WTC11 (cell line): ENCODE measurements around the gene COPS3. TPM values are rescaled to one million over a fixed set of nuclear protein-coding genes. Genes with fewer than 3 reads are reported as not detected.

Experiments
- ATAC-seq: fragments of 200-7000 bp; cut with Tn5 transposase; 2 replicates; pipeline ENCODE4 v1.10.0; 2021; ENCODE audit warnings: mild to moderate bottlenecking, moderate library complexity
- CTCF ChIA-PET: fragments of 300-600 bp; sonication (Branson Sonifier 250); formaldehyde crosslinking; loops from one replicate; lab custom pipeline; 2021; ENCODE audit warnings: antibody characterized with exemption; lab: Charles Lee
- POLR2A ChIA-PET: fragments of 350-600 bp; sonication (Branson Sonifier 250); formaldehyde crosslinking; loops from one replicate; lab custom pipeline; 2021; ENCODE audit warnings: antibody characterized with exemption; lab: Charles Lee
- DNase-seq: peaks from one replicate; pipeline ENCODE4 v3.0.0; 2021; ENCODE audit warnings: low spot score
- H3K27ac Mint-ChIP-seq: 2 replicates; pipeline ENCODE4 v1.8.0; 2021; ENCODE audit warnings: mixed read lengths
- H3K27me3 Mint-ChIP-seq: 2 replicates; pipeline ENCODE4 v1.8.0; 2021; ENCODE audit warnings: low read depth, mild to moderate bottlenecking, moderate library complexity, mixed read lengths
- H3K36me3 Mint-ChIP-seq: 2 replicates; pipeline ENCODE4 v1.8.0; 2021; ENCODE audit warnings: mixed read lengths
- H3K4me1 Mint-ChIP-seq: 2 replicates; pipeline ENCODE4 v1.8.0; 2022; ENCODE audit warnings: mixed read lengths
- H3K4me3 Mint-ChIP-seq: 2 replicates; pipeline ENCODE4 v1.8.0; 2021; ENCODE audit warnings: mild to moderate bottlenecking, moderate library complexity, mixed read lengths
- H3K9me3 Mint-ChIP-seq: 2 replicates; pipeline ENCODE4 v1.8.0; 2021; ENCODE audit warnings: mixed read lengths
- CREB1 ChIP-seq: sonication (generic); formaldehyde crosslinking; IDR thresholded peaks from 2 replicates; pipeline ENCODE4 v1.8.0; 2023; ENCODE audit warnings: mild to moderate bottlenecking, missing genetic modification reagents
- ESRRA ChIP-seq: sonication (generic); formaldehyde crosslinking; IDR thresholded peaks from 2 replicates; pipeline ENCODE4 v1.8.1; 2022; ENCODE audit warnings: mild to moderate bottlenecking, missing genetic modification reagents, borderline replicate concordance
- FOXP1 ChIP-seq: sonication (generic); formaldehyde crosslinking; IDR thresholded peaks from 2 replicates; pipeline ENCODE4 v1.8.0; 2022; ENCODE audit warnings: missing genetic modification reagents, mild to moderate bottlenecking, moderate library complexity, borderline replicate concordance
- GABPB1 ChIP-seq: sonication (generic); formaldehyde crosslinking; IDR thresholded peaks from 2 replicates; pipeline ENCODE4 v1.8.1; 2023; ENCODE audit warnings: mild to moderate bottlenecking, missing genetic modification reagents
- NFATC4 ChIP-seq: fragments of 250-450 bp; sonication (Bioruptor Pico); IDR thresholded peaks from 2 replicates; pipeline ENCODE4 v1.9.0; 2021; ENCODE audit warnings: mild to moderate bottlenecking
- TEAD1 ChIP-seq: sonication (generic); formaldehyde crosslinking; IDR thresholded peaks from 2 replicates; pipeline ENCODE4 v1.8.0; 2022; ENCODE audit warnings: mild to moderate bottlenecking, missing genetic modification reagents
- TP53 ChIP-seq: sonication (generic); formaldehyde crosslinking; IDR thresholded peaks from 2 replicates; pipeline ENCODE4 v1.8.1; 2023; ENCODE audit warnings: mild to moderate bottlenecking, missing genetic modification reagents
- ZNF232 ChIP-seq: sonication (generic); formaldehyde crosslinking; IDR thresholded peaks from 2 replicates; pipeline ENCODE4 v1.8.0; 2022; ENCODE audit warnings: mild to moderate bottlenecking, missing genetic modification reagents
- ZNF423 ChIP-seq: fragments of 250-450 bp; sonication (Bioruptor Pico); IDR thresholded peaks from 2 replicates; pipeline ENCODE4 v2.1.2; 2022; ENCODE audit warnings: mild to moderate bottlenecking, moderate library complexity
- total RNA-seq: library from RNA; stranded (reverse); gene quantifications from 3 replicates; pipeline ENCODE4 v1.2.3, GENCODE V29; 2021
- TF ChIP-seq, protein P1 (sequence below): sonication (generic); formaldehyde crosslinking; IDR thresholded peaks from 2 replicates; pipeline ENCODE4 v1.8.1; 2023; ENCODE audit warnings: mild to moderate bottlenecking, moderate library complexity, missing genetic modification reagents
- TF ChIP-seq, protein P2 (sequence below): sonication (generic); formaldehyde crosslinking; IDR thresholded peaks from 2 replicates; pipeline ENCODE4 v1.8.0; 2023; ENCODE audit warnings: missing genetic modification reagents, mild to moderate bottlenecking, borderline replicate concordance
- TF ChIP-seq, protein P3 (sequence below): sonication (generic); formaldehyde crosslinking; IDR thresholded peaks from 2 replicates; pipeline ENCODE4 v1.8.0; 2022; ENCODE audit warnings: missing genetic modification reagents
- TF ChIP-seq, protein P4 (sequence below): sonication (generic); formaldehyde crosslinking; IDR thresholded peaks from 2 replicates; pipeline ENCODE4 v1.8.1; 2022; ENCODE audit warnings: mild to moderate bottlenecking, missing genetic modification reagents, moderate library complexity, borderline replicate concordance
- TF ChIP-seq, protein P5 (sequence below): sonication (generic); formaldehyde crosslinking; IDR thresholded peaks from 2 replicates; pipeline ENCODE4 v1.8.1; 2023; ENCODE audit warnings: mild to moderate bottlenecking, missing genetic modification reagents, moderate library complexity
- TF ChIP-seq, protein P6 (sequence below): sonication (generic); formaldehyde crosslinking; conservative IDR thresholded peaks from 2 replicates; pipeline ENCODE4 v1.8.1; 2023; ENCODE audit warnings: mild to moderate bottlenecking, low read depth, missing genetic modification reagents, moderate library complexity
- TF ChIP-seq, protein P7 (sequence below): sonication (generic); formaldehyde crosslinking; IDR thresholded peaks from 2 replicates; pipeline ENCODE4 v1.8.0; 2022; ENCODE audit warnings: mild to moderate bottlenecking, missing genetic modification reagents

Gene COPS3
- total RNA-seq, 1 experiment from 2014 or later: 78.3 TPM

DNA sequence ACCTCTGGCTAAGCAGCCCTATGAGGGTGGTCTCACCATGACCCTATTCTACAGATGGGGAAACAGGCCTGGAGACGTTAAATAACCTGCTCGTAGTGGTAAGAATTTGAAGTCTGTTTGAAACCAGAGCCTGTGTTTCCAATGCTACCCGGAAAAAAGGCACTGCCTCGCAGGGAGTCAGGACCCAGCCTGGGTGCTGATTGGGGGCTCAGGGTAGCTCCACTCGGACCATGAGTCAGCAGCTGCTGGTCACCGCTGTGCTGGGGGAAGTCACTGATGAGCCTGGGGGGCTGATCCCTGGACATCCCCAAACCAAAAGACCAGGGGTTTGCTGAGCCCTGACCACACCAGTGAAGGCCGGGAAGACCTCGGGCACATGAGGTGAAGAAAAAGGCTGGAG lies 65.5 kb downstream of the COPS3 start (continued):
- no peak for TF ChIP-seq TP53 (CRISPR knock-in tag)
- no peak for TF ChIP-seq NFATC4
- TF ChIP-seq GABPB1 (CRISPR knock-in tag): no peak
- TF ChIP-seq TEAD1: no peak
- TF ChIP-seq, protein P1, sequence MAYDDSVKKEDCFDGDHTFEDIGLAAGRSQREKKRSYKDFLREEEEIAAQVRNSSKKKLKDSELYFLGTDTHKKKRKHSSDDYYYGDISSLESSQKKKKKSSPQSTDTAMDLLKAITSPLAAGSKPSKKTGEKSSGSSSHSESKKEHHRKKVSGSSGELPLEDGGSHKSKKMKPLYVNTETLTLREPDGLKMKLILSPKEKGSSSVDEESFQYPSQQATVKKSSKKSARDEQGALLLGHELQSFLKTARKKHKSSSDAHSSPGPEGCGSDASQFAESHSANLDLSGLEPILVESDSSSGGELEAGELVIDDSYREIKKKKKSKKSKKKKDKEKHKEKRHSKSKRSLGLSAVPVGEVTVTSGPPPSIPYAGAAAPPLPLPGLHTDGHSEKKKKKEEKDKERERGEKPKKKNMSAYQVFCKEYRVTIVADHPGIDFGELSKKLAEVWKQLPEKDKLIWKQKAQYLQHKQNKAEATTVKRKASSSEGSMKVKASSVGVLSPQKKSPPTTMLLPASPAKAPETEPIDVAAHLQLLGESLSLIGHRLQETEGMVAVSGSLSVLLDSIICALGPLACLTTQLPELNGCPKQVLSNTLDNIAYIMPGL (CRISPR knock-in tag): no peak
- no peak for TF ChIP-seq CREB1 (CRISPR knock-in tag)
- TF ChIP-seq, all 79 proteins: peak for 0

DNA sequence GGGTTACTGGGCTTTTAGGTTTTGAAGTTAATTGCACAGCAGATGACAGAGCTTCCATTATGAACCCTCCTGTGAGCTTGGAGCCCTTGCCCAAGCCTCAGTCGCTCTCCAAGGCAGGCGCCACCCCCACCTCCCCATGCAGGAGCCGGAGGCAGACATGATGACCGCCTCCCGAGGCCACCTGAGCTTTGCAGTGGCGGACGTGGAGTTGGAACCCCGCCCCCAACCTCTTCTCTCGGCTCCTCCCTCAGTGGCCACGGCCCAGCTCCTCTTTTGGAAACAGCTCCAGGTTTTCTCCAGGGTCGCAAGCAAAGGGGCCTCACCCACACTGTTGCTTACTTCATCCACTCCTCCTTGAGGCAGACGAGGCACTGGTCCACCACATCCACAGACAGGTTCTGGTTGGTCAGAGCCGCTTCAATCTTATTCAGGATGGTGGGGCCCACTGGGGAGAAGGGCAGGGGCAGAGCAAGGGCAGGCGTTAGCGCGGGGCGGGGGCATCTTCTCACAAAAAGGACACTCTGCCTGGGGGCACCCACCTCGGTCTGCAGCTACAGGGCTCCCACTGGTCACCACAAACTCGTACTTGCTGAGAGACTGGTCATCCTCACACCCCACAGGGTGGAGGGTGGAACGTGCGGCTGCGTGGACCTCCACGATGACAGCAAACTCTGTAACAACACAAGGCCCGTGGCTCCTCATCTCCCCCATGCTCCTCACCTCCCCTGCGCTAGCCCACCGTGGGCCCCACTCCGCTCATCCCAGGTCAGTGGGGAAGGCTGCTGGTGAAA lies 66.2 kb downstream of the COPS3 start:
- no peak for TF ChIP-seq ESRRA (CRISPR knock-in tag)
- TF ChIP-seq ZNF423 (CRISPR knock-in tag): no peak
- no peak for TF ChIP-seq ZNF232
- TF ChIP-seq, protein P2, sequence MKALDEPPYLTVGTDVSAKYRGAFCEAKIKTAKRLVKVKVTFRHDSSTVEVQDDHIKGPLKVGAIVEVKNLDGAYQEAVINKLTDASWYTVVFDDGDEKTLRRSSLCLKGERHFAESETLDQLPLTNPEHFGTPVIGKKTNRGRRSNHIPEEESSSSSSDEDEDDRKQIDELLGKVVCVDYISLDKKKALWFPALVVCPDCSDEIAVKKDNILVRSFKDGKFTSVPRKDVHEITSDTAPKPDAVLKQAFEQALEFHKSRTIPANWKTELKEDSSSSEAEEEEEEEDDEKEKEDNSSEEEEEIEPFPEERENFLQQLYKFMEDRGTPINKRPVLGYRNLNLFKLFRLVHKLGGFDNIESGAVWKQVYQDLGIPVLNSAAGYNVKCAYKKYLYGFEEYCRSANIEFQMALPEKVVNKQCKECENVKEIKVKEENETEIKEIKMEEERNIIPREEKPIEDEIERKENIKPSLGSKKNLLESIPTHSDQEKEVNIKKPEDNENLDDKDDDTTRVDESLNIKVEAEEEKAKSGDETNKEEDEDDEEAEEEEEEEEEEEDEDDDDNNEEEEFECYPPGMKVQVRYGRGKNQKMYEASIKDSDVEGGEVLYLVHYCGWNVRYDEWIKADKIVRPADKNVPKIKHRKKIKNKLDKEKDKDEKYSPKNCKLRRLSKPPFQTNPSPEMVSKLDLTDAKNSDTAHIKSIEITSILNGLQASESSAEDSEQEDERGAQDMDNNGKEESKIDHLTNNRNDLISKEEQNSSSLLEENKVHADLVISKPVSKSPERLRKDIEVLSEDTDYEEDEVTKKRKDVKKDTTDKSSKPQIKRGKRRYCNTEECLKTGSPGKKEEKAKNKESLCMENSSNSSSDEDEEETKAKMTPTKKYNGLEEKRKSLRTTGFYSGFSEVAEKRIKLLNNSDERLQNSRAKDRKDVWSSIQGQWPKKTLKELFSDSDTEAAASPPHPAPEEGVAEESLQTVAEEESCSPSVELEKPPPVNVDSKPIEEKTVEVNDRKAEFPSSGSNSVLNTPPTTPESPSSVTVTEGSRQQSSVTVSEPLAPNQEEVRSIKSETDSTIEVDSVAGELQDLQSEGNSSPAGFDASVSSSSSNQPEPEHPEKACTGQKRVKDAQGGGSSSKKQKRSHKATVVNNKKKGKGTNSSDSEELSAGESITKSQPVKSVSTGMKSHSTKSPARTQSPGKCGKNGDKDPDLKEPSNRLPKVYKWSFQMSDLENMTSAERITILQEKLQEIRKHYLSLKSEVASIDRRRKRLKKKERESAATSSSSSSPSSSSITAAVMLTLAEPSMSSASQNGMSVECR (CRISPR knock-in tag): no peak
- TF ChIP-seq, protein P3, sequence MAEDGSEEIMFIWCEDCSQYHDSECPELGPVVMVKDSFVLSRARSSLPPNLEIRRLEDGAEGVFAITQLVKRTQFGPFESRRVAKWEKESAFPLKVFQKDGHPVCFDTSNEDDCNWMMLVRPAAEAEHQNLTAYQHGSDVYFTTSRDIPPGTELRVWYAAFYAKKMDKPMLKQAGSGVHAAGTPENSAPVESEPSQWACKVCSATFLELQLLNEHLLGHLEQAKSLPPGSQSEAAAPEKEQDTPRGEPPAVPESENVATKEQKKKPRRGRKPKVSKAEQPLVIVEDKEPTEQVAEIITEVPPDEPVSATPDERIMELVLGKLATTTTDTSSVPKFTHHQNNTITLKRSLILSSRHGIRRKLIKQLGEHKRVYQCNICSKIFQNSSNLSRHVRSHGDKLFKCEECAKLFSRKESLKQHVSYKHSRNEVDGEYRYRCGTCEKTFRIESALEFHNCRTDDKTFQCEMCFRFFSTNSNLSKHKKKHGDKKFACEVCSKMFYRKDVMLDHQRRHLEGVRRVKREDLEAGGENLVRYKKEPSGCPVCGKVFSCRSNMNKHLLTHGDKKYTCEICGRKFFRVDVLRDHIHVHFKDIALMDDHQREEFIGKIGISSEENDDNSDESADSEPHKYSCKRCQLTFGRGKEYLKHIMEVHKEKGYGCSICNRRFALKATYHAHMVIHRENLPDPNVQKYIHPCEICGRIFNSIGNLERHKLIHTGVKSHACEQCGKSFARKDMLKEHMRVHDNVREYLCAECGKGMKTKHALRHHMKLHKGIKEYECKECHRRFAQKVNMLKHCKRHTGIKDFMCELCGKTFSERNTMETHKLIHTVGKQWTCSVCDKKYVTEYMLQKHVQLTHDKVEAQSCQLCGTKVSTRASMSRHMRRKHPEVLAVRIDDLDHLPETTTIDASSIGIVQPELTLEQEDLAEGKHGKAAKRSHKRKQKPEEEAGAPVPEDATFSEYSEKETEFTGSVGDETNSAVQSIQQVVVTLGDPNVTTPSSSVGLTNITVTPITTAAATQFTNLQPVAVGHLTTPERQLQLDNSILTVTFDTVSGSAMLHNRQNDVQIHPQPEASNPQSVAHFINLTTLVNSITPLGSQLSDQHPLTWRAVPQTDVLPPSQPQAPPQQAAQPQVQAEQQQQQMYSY: no peak
- TF ChIP-seq, protein P4, sequence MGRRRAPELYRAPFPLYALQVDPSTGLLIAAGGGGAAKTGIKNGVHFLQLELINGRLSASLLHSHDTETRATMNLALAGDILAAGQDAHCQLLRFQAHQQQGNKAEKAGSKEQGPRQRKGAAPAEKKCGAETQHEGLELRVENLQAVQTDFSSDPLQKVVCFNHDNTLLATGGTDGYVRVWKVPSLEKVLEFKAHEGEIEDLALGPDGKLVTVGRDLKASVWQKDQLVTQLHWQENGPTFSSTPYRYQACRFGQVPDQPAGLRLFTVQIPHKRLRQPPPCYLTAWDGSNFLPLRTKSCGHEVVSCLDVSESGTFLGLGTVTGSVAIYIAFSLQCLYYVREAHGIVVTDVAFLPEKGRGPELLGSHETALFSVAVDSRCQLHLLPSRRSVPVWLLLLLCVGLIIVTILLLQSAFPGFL: no peak
- TF ChIP-seq, protein P5, sequence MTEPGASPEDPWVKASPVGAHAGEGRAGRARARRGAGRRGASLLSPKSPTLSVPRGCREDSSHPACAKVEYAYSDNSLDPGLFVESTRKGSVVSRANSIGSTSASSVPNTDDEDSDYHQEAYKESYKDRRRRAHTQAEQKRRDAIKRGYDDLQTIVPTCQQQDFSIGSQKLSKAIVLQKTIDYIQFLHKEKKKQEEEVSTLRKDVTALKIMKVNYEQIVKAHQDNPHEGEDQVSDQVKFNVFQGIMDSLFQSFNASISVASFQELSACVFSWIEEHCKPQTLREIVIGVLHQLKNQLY: no peak
- TF ChIP-seq, protein P1 (CRISPR knock-in tag): no peak
- TF ChIP-seq FOXP1: no peak
- TF ChIP-seq, protein P6, sequence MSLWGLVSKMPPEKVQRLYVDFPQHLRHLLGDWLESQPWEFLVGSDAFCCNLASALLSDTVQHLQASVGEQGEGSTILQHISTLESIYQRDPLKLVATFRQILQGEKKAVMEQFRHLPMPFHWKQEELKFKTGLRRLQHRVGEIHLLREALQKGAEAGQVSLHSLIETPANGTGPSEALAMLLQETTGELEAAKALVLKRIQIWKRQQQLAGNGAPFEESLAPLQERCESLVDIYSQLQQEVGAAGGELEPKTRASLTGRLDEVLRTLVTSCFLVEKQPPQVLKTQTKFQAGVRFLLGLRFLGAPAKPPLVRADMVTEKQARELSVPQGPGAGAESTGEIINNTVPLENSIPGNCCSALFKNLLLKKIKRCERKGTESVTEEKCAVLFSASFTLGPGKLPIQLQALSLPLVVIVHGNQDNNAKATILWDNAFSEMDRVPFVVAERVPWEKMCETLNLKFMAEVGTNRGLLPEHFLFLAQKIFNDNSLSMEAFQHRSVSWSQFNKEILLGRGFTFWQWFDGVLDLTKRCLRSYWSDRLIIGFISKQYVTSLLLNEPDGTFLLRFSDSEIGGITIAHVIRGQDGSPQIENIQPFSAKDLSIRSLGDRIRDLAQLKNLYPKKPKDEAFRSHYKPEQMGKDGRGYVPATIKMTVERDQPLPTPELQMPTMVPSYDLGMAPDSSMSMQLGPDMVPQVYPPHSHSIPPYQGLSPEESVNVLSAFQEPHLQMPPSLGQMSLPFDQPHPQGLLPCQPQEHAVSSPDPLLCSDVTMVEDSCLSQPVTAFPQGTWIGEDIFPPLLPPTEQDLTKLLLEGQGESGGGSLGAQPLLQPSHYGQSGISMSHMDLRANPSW: no peak
- TF ChIP-seq, protein P7, sequence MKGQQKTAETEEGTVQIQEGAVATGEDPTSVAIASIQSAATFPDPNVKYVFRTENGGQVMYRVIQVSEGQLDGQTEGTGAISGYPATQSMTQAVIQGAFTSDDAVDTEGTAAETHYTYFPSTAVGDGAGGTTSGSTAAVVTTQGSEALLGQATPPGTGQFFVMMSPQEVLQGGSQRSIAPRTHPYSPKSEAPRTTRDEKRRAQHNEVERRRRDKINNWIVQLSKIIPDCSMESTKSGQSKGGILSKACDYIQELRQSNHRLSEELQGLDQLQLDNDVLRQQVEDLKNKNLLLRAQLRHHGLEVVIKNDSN (CRISPR knock-in tag): no peak
- H3K27me3 Mint-ChIP-seq: no peaks in the 10 kb centered on the region
- H3K9me3 Mint-ChIP-seq: no peaks in the 10 kb centered on the region
- CTCF ChIA-PET: no interaction called here
- H3K4me1 Mint-ChIP-seq: no peaks in the 10 kb centered on the region
- ATAC-seq (no peak), DNase-seq (no peak)
- POLR2A ChIA-PET: no interaction called here
- no peak overlapping the region for H3K4me3 Mint-ChIP-seq
- no peak overlapping the region for H3K27ac Mint-ChIP-seq
- peaks cover 35% of the 10 kb centered on the region for H3K36me3 Mint-ChIP-seq
